Measurements from ENCODE around the gene FUT8. TPM values are rescaled to one million over a fixed set of nuclear protein-coding genes. Genes with fewer than 3 reads are reported as not detected.

The FUT8 gene
- 12.2 and 15.0 TPM in 2 replicates for total RNA-seq

DNA sequence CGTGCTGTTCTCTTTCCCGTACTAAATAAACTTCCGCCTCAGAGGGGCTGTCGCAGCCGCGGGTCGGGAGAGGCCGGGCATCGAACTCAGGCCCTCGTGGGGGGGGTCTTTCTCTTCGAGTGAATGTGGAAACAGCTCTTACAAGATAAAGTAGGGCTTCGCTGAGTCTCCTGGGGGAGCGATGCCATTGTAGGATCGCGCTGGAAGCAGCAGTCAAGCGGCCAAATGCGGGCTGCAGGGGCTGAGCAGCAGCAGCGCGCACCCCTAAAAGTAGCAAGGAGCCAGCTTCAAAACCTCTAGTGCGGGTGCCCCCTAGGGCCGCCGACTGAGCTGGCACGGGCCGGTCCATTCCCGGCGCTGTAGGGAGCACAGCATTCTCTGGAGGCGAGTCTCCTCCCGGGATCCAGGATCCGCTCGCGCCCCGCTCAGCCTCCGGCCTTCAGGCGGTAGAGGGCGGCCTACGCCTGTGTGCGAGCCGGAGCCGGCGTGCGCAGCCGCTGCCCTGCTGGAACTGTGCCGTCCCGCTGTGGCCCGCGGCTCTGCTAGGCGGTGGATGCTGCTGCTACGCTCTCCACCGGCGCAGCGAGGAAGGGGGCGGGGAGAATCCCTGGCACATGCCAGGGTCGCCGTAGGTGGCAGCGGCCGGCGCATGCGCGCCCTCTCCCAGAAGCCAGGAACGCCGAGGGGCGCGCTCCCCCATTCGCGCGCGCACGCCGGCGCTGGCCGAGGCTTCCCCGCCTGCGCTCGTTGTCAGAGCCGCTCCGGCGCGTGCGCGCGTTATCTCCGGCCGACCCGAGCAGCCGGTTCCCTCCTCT lies at the start of gene FUT8:
FUT8 (plus strand) TSS at position 699 of the 815 bp plus-strand sequence. CDS start 148,834 bp downstream, outside the sequence.

